GM23338 (cell line): ENCODE measurements around the gene MTRFR. TPM values are rescaled to one million over a fixed set of nuclear protein-coding genes. Genes with fewer than 3 reads are reported as not detected.

Experiments
- ATAC-seq: fragments of 200-7000 bp; cut with Tn5 transposase; 3 replicates; pipeline ENCODE4 v1.9.1; 2020
- DNase-seq: peaks from one replicate; pipeline ENCODE4 v3.0.0-alpha.2; 2015; ENCODE audit warnings: low spot score
- H2AFZ ChIP-seq: fragments of 200-600 bp; sonication (generic); 2 replicates; pipeline ENCODE4 v1.8.0; 2016; ENCODE audit warnings: antibody characterized with exemption, mild to moderate bottlenecking, moderate library complexity
- H3F3A ChIP-seq: fragments of 200-600 bp; sonication (generic); replicated peaks from 2 replicates; pipeline ENCODE4 v1.8.0; 2017; ENCODE audit warnings: antibody characterized with exemption, mixed run types, low read depth
- H3K27ac ChIP-seq: fragments of 200-600 bp; sonication (generic); 2 replicates; pipeline ENCODE4 v1.6.1; 2016; ENCODE audit warnings: low read depth
- H3K27me3 ChIP-seq: fragments of 200-600 bp; sonication (generic); 2 replicates; pipeline ENCODE4 v1.8.0; 2016; ENCODE audit warnings: mild to moderate bottlenecking, mixed run types, moderate library complexity; ENCODE audit not compliant: insufficient read depth
- H3K36me3 ChIP-seq: fragments of 200-600 bp; sonication (generic); 2 replicates; pipeline ENCODE4 v1.8.0; 2016; ENCODE audit warnings: mild to moderate bottlenecking; ENCODE audit not compliant: insufficient read depth
- H3K4me1 ChIP-seq: fragments of 200-600 bp; sonication (generic); 2 replicates; pipeline ENCODE4 v1.8.0; 2016; ENCODE audit warnings: mild to moderate bottlenecking, moderate library complexity; ENCODE audit not compliant: insufficient read depth
- H3K4me2 ChIP-seq: fragments of 200-600 bp; sonication (generic); 2 replicates; pipeline ENCODE4 v1.7.1; 2017; ENCODE audit warnings: mixed run types
- H3K4me3 ChIP-seq: fragments of 200-600 bp; sonication (generic); 2 replicates; pipeline ENCODE4 v1.6.1; 2016; ENCODE audit warnings: mixed run types
- H3K79me2 ChIP-seq: fragments of 200-600 bp; sonication (generic); replicated peaks from 2 replicates; pipeline ENCODE4 v1.8.0; 2017; ENCODE audit warnings: mild to moderate bottlenecking; ENCODE audit not compliant: insufficient read depth
- H3K9me2 ChIP-seq: fragments of 200-600 bp; sonication (generic); 2 replicates; pipeline ENCODE4 v1.8.0; 2017; ENCODE audit not compliant: insufficient read depth
- H4K20me1 ChIP-seq: fragments of 200-600 bp; sonication (generic); replicated peaks from 2 replicates; pipeline ENCODE4 v1.8.0; 2017; ENCODE audit warnings: mild to moderate bottlenecking; ENCODE audit not compliant: insufficient read depth
- H3K27ac Mint-ChIP-seq: 2 replicates; pipeline ENCODE4 v1.8.0; 2020; ENCODE audit warnings: inconsistent platforms, mild to moderate bottlenecking, moderate library complexity, mixed read lengths
- H3K27me3 Mint-ChIP-seq: 3 replicates; pipeline ENCODE4 v1.8.0; 2022; ENCODE audit warnings: low read depth, mild to moderate bottlenecking, moderate library complexity, mixed read lengths, inconsistent platforms; ENCODE audit not compliant: insufficient read depth, poor library complexity
- H3K36me3 Mint-ChIP-seq: 3 replicates; pipeline ENCODE4 v1.8.0; 2021; ENCODE audit warnings: low read depth, mild to moderate bottlenecking, inconsistent platforms, moderate library complexity, mixed read lengths
- H3K4me1 Mint-ChIP-seq: 3 replicates; pipeline ENCODE4 v1.8.0; 2020; ENCODE audit warnings: mild to moderate bottlenecking, inconsistent platforms, mixed read lengths
- H3K4me3 Mint-ChIP-seq: 3 replicates; pipeline ENCODE4 v1.8.0; 2021; ENCODE audit warnings: moderate library complexity, mild to moderate bottlenecking, inconsistent platforms, mixed read lengths
- H3K9me3 Mint-ChIP-seq: 3 replicates; pipeline ENCODE4 v1.8.0; 2020; ENCODE audit warnings: moderate library complexity, mild to moderate bottlenecking, inconsistent platforms, mixed read lengths
- CREB1 ChIP-seq: fragments of 250-450 bp; sonication (Bioruptor Pico); IDR thresholded peaks from 2 replicates; pipeline ENCODE4 v1.5.0; 2020; ENCODE audit warnings: low read depth, mild to moderate bottlenecking, moderate library complexity
- CTCF ChIP-seq, 2 experiments: fragments of 200-600 bp in 1 of 2; sonication (generic) in 1 of 2; conservative IDR thresholded peaks; 2 replicates each; pipeline versions ENCODE4 v1.5.1 to v1.6.1; 2016 to 2017; ENCODE audit warnings: antibody characterized with exemption in 2 of 2, low read depth in 2 of 2, mild to moderate bottlenecking in 2 of 2, moderate library complexity in 1 of 2
- EZH2 ChIP-seq: fragments of 200-600 bp; sonication (generic); IDR thresholded peaks from one replicate; pipeline ENCODE4 v1.8.0; 2017; ENCODE audit warnings: antibody characterized with exemption, mild to moderate bottlenecking, low read depth; ENCODE audit not compliant: unreplicated experiment
- JUNB ChIP-seq: IDR thresholded peaks from one replicate; pipeline ENCODE4 v1.6.1; 2016; ENCODE audit warnings: antibody characterized with exemption; ENCODE audit not compliant: unreplicated experiment
- NANOG ChIP-seq: IDR thresholded peaks from 2 replicates; pipeline ENCODE4 v1.6.1; 2016; ENCODE audit warnings: antibody characterized with exemption, borderline replicate concordance
- STAT1 ChIP-seq: IDR thresholded peaks from one replicate; pipeline ENCODE4 v1.6.1; 2016; ENCODE audit warnings: antibody characterized with exemption; ENCODE audit not compliant: unreplicated experiment
- ZNF331 ChIP-seq: fragments of 250-450 bp; sonication (Bioruptor Pico); IDR thresholded peaks from 2 replicates; pipeline ENCODE4 v1.5.0; 2020; ENCODE audit warnings: low read depth, mild to moderate bottlenecking, moderate library complexity
- ZNF462 ChIP-seq: fragments of 250-450 bp; sonication (Bioruptor Pico); IDR thresholded peaks from 2 replicates; pipeline ENCODE4 v1.5.0; 2020; ENCODE audit warnings: mild to moderate bottlenecking, moderate library complexity
- polyA plus RNA-seq: library from polyadenylated mRNA; unstranded; fragments of >200 nt; fragmentation: Nextera tagmentation; extraction: Ambion mirVana; gene quantifications from 2 replicates; pipeline ENCODE4 v1.2.1, GENCODE V29; 2016
- total RNA-seq: library from RNA; depleted of rRNA; stranded (reverse); fragments of >200 nt; shearing (Covaris generic); gene quantifications from 2 replicates; pipeline ENCODE4 v1.2.3, GENCODE V29; 2014
- TF ChIP-seq, protein P1 (sequence below): IDR thresholded peaks from one replicate; pipeline ENCODE4 v1.6.1; 2018; ENCODE audit warnings: antibody characterized with exemption; ENCODE audit not compliant: unreplicated experiment
- TF ChIP-seq, protein P2 (sequence below): IDR thresholded peaks from 2 replicates; pipeline ENCODE4 v1.6.1; 2016; ENCODE audit warnings: antibody characterized with exemption

Gene MTRFR
- total and polyA plus RNA-seq, 2 experiments from 2014 or later: 14.8 to 38.4 TPM

- DNase-seq (no peak), ATAC-seq (no peak)
- Mint-ChIP-seq H3K9me3 (no peaks in the 10 kb centered on the region), H3K4me1 (no peaks in the 10 kb centered on the region), H3K27me3 (peaks cover 4% of the 10 kb centered on the region), H3K27ac (no peak overlapping the region), H3K4me3 (no peak overlapping the region; the same call in 2 of the 3 replicates), H3K36me3 (no peaks in the 10 kb centered on the region)
- H2AFZ ChIP-seq: no peak overlapping the region
- H3K4me2 ChIP-seq: no peak overlapping the region
- no peaks in the 10 kb centered on the region for H3K36me3 ChIP-seq
- H3F3A ChIP-seq: 0 out of 2 replicates have a peak, but pooled peaks cover 3% of the 10 kb centered on the region
- H3K9me2 ChIP-seq: no peaks in the 10 kb centered on the region
- H3K4me3 ChIP-seq: no peak overlapping the region
- H3K79me2 ChIP-seq: no peaks in the 10 kb centered on the region
- no peaks in the 10 kb centered on the region for H4K20me1 ChIP-seq
- H3K4me1 ChIP-seq: no peaks in the 10 kb centered on the region
- no peak overlapping the region for H3K27ac ChIP-seq
- no peak for TF ChIP-seq JUNB
- no peak for TF ChIP-seq CTCF (conservative IDR thresholded peaks at IDR 0.05; ENCODE audit: low read depth in 2 of 2)
- no peak for TF ChIP-seq CREB1 (CRISPR knock-in tag)
- TF ChIP-seq ZNF462: no peak
- no peak for TF ChIP-seq NANOG
- no peak for TF ChIP-seq ZNF331 (CRISPR knock-in tag)
- TF ChIP-seq, protein P1, sequence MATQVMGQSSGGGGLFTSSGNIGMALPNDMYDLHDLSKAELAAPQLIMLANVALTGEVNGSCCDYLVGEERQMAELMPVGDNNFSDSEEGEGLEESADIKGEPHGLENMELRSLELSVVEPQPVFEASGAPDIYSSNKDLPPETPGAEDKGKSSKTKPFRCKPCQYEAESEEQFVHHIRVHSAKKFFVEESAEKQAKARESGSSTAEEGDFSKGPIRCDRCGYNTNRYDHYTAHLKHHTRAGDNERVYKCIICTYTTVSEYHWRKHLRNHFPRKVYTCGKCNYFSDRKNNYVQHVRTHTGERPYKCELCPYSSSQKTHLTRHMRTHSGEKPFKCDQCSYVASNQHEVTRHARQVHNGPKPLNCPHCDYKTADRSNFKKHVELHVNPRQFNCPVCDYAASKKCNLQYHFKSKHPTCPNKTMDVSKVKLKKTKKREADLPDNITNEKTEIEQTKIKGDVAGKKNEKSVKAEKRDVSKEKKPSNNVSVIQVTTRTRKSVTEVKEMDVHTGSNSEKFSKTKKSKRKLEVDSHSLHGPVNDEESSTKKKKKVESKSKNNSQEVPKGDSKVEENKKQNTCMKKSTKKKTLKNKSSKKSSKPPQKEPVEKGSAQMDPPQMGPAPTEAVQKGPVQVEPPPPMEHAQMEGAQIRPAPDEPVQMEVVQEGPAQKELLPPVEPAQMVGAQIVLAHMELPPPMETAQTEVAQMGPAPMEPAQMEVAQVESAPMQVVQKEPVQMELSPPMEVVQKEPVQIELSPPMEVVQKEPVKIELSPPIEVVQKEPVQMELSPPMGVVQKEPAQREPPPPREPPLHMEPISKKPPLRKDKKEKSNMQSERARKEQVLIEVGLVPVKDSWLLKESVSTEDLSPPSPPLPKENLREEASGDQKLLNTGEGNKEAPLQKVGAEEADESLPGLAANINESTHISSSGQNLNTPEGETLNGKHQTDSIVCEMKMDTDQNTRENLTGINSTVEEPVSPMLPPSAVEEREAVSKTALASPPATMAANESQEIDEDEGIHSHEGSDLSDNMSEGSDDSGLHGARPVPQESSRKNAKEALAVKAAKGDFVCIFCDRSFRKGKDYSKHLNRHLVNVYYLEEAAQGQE: no peak
- TF ChIP-seq, protein P2, sequence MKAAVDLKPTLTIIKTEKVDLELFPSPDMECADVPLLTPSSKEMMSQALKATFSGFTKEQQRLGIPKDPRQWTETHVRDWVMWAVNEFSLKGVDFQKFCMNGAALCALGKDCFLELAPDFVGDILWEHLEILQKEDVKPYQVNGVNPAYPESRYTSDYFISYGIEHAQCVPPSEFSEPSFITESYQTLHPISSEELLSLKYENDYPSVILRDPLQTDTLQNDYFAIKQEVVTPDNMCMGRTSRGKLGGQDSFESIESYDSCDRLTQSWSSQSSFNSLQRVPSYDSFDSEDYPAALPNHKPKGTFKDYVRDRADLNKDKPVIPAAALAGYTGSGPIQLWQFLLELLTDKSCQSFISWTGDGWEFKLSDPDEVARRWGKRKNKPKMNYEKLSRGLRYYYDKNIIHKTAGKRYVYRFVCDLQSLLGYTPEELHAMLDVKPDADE: no peak
- TF ChIP-seq EZH2: no peak
- TF ChIP-seq STAT1: no peak
- no peaks in the 10 kb centered on the region; the same call in 1 of the 2 replicates for H3K27me3 ChIP-seq
Measured at GRCh38 chr12:123280971-123281370, 47.7 kb downstream of the MTRFR start.
